ENCODE data around the gene SCAF8. TPM values are rescaled to one million over a fixed set of nuclear protein-coding genes. Genes with fewer than 3 reads are reported as not detected.
"Not testable (repeated sequence)": the region's sequence is repeated elsewhere in the genome, so short reads cannot be mapped to it uniquely, and the experiment has no call there.

Gene SCAF8
- total RNA-seq, 4 donors from 2014 or later: 29.5 to 52.8 (median 37.4) TPM

DNA sequence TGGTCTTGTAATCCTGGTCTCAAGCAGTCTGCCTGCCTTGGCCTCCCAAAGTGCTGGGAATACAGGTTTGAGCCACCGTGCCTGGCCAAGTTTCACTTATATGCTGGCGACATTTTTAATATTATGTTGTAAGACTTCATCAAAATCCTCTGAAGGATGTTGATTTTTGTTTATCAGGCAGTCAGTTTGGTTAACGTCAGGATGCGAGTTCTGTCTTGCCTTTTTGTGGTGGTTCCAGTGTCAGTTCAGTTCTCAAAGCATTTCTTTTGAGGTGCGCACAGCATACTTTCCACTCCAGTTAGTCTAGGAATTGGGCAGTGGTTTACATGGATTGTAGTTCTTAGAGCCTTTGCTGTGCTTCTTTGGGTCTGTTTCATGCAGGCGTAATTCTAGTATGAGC, 24.9 kb downstream of the SCAF8 start:
- TF ChIP-seq, protein P1, sequence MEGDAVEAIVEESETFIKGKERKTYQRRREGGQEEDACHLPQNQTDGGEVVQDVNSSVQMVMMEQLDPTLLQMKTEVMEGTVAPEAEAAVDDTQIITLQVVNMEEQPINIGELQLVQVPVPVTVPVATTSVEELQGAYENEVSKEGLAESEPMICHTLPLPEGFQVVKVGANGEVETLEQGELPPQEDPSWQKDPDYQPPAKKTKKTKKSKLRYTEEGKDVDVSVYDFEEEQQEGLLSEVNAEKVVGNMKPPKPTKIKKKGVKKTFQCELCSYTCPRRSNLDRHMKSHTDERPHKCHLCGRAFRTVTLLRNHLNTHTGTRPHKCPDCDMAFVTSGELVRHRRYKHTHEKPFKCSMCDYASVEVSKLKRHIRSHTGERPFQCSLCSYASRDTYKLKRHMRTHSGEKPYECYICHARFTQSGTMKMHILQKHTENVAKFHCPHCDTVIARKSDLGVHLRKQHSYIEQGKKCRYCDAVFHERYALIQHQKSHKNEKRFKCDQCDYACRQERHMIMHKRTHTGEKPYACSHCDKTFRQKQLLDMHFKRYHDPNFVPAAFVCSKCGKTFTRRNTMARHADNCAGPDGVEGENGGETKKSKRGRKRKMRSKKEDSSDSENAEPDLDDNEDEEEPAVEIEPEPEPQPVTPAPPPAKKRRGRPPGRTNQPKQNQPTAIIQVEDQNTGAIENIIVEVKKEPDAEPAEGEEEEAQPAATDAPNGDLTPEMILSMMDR (IDR thresholded peaks at IDR 0.05): no peak
- DNase-seq (ENCODE audit: low spot score) (no peak), ATAC-seq (ENCODE audit: low FRiP score) (no peak)

DNA sequence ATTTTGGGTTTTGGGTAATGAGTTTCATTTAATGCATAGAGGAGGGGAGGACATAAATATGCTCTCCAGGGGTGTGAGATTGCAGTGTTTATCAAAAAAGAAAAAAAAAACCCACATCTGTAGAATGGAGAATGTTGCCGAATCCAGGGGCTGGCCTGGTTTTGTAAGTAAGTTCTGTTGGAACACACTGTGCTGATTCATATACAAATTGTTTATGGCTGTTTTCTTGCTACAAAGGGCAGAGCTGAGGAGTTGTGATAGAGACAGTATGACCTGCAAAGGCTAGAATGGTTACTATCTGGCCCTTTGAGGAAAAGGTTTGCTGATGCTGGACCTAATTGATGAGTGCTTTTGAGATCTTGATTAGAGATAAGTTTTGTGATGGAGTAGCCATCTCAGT, 30.4 kb downstream of the SCAF8 start:
- ATAC-seq (ENCODE audit: low FRiP score): no peak
- TF ChIP-seq, protein P1 (IDR thresholded peaks at IDR 0.05): no peak

DNA sequence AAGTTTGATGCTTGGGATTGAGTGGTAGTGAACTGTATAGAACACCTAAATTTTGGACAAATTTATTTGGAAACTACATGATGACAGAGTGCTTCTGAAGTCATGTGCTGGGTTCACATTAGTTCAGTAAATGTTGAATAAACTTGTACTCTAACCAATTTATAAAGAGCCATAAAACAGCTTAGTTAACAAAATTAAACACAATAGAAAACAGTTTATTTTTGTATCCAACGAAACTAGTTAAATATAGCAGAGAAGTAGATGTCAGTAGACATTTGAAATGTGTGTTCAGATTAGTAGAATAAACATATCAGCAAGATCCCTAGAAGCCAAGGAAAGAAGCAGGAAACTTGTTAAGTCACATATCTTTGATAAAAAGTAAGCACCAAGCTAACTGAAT, 32.1 kb downstream of the SCAF8 start:
- DNase-seq (ENCODE audit: low spot score): no peak

More for the DNA sequence above, 30.4 kb downstream of the SCAF8 start:
- DNase-seq (ENCODE audit: low spot score): no peak

DNA sequence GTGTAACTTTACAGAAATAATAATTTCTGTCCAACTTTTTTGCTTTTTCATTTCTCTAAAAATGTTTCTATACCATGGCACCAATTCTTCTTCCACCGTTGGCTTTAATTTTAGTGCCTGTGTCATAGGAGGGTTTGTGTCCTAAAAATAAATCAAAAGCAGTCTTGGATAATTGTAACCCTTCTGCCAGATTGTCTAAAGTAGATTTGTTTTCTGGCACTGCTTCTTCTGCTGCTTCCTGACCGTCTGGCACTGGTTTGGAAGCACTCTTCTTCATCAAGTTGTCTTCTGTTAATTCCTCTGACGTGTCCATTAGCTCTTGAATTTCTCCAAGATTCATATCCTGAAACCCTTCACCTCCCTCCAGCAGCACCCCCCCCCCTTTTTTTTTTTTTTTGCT, 33.1 kb downstream of the SCAF8 start:
- no peak for ATAC-seq (ENCODE audit: low FRiP score)
- no peak for DNase-seq (ENCODE audit: low spot score)
- TF ChIP-seq, protein P1 (IDR thresholded peaks at IDR 0.05): no peak

More for the DNA sequence above, 32.1 kb downstream of the SCAF8 start:
- TF ChIP-seq, protein P1 (IDR thresholded peaks at IDR 0.05): no peak
- ATAC-seq (ENCODE audit: low FRiP score): no peak

DNA sequence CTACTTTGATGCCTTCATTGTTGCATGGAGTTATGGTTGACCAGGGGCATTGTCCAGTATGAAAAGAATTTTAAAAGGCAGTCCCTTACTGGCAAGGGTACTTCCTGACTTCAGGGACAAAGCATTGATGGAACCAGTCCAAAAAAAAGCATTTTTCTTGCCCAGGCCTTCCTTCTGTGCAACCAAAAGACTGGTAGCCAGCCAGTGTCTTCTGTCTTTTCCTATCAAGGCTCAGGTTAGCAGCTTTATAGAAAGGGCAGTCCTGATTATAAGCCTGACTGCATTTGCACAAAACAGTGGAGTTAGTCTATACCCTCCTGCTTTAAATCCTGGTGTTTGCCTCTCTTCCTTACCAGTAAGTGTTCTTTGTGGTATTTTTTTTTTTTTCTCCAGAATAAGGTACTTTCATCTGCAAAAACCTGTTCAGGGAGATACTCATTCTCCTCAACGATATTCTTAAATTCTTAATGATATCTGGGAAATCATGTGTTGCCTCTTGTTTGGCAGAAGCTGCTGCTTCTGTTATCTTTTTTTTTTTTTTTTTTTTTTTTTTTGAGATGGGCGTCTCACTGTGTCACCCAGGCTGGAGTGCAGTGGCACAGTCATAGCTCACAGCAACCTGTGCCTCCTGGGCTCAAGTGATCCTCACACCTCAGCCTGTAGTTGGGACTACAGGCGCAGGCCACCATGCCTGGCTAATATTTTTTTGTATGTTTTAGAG, 33.9 kb downstream of the SCAF8 start:
- no peak for ATAC-seq (ENCODE audit: low FRiP score)
- TF ChIP-seq, protein P1 (IDR thresholded peaks at IDR 0.05): no peak
- DNase-seq (ENCODE audit: low spot score): no peak

DNA sequence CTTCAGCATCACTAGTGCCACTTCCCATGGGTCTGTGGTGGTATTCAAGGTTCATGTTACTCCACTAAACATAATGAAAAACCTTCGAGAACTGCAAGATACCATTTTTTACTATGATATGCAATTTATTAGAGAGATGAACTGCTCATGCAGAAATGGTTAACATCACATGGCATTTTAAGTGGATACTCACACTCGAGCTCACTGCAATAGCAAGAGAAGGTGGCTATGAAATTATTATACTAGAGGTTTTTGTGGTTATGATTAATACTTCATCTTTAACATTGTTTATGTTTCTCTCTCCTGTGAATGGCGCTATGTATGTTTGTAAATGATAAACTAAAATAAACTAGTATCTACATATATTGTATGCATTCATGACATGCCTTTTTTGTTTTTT, 35.1 kb downstream of the SCAF8 start:
- no peak for ATAC-seq (ENCODE audit: low FRiP score)
- TF ChIP-seq, protein P1 (IDR thresholded peaks at IDR 0.05): no peak
- DNase-seq (ENCODE audit: low spot score): no peak

DNA sequence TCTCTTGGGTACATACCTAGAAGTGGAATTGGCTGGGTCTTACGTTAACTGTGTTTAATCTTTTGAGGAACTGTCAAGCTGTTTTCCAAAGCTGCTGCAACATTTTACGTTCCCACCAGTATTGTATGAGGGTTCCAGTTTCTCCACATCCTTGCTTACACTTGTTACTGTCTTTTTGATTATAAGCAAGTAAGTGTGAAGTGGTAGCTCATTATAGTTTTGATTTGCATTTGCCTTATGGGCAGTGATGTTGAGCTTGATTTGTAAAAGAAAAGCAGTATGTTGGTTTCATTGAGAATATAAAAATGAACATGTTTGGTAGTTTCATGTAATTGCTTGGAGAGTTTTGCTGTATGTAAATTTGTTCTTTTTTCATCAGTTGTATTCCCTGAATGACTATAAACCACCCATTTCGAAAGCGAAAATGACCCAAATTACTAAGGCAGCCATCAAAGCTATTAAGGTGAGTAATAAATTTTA, 40.4 kb downstream of the SCAF8 start:
- ATAC-seq (ENCODE audit: low FRiP score): no peak
- no peak for DNase-seq (ENCODE audit: low spot score)
- TF ChIP-seq, protein P1 (IDR thresholded peaks at IDR 0.05): no peak

DNA sequence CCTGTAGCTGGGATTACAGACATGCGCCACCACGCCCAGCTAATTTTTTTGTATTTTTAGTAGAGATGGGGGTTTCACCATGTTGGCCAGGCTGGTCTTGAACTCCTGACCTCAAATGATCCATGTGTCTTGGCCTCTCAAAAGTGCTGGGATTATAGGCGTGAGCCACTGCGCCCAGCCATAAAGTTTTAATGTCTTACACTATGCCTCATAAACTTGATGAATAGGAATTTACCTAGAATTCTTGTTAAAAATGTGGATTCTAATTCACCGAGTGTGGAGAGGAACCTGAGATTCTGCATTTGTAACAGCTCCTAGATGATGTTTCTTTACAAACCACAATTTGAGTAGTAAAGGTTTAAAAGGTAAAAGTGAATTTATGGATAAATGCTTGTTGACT, 45.9 kb downstream of the SCAF8 start:
- not testable (repeated sequence) for DNase-seq (ENCODE audit: low spot score); ATAC-seq (ENCODE audit: low FRiP score)
